ENCODE results near the gene CACNA1G.
A peak's percentile ranks its signal among the peaks of the same experiment; 100 is the strongest.

CACNA1G gene

DNA sequence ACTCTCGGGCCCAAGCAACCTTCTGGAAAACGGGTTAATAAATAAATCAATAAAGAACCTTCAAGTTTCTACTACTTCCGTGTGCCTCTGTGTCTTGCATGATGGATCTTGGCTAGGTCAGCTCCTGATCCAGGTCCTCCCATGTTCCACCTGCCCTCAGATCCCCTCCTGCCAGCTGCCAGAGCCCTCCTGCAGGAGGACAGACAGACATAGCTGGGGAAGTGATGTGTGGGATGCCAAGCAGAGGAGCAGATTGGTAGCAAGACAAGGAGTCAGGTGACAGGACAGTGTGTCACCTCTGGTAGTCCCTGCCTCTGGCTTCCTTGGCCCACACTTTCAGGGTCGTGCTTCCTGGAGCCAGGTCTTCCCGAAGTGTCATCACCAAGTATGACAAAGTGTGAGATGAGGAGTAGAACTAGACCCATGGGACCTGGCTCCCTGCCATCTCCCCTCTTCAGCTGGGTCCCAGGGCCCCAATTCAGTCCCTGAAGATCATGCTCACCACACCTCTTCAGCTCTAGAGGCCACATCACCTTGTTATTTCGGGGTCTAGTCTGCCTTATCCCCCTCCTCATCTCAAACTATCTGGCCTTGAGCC, 29.0 kb upstream of the CACNA1G start:
- H3K9ac ChIP-seq: no peak overlapping the region
- peak overlapping the region in 1 of 11 experiments; percentile 4; a peak in 2 of 22 replicates for H3K4me2 ChIP-seq
- H4K20me1 ChIP-seq: peaks cover 0 to 39% (median 0%) of the 10 kb centered on the region in 11 experiments; a peak in 6 of 22 replicates
- H3K27me3 ChIP-seq: peaks cover 47 to 63% (median 53%) of the 10 kb centered on the region in 11 experiments
- no peak overlapping the region for H3K27ac ChIP-seq
- TF ChIP-seq Cebpa-rat (IDR thresholded peaks at IDR 0.05): no peak
- no peak overlapping the region for H3K4me3 ChIP-seq
- peaks cover 11 to 40% (median 24%) of the 10 kb centered on the region in 10 experiments; a peak in 19 of 20 replicates for H3K4me1 ChIP-seq
- no peaks in the 10 kb centered on the region for H3K9me3 ChIP-seq (replicated peaks in 1 of 11)
- H3K36me3 ChIP-seq: no peaks in the 10 kb centered on the region

DNA sequence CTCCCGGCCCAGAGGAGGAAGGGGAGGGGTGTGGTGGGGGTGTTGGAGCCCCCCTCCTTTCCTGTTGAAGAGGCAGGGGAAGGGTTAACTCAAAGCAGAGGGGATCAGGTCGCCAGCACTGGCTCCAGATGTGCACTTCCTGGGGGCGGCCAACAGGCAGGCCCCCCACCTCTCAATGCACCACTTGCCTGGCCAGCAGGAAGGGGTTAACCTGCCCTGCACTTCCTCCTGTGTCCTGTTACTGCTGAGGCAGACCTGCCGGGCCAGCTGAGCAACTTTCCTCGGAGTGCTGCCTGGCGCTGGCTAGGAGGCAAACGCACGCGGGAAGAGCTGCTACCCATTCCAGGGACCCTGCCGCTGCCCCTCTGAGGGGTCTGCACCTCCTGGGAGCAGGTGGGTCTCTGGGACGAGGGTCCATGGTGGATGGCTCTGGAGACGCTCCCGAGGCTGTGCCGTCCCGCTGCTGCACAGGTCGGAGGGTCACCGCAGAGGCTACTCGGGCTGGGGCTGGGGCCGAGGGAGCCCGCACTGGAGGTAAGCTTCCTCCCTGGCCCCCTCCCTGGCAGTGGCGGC, 28.0 kb upstream of the CACNA1G start, which contains the start of gene EPN3:
TSS of gene EPN3 (plus strand) at position 284 of the 573 bp plus-strand sequence. CDS start 3,822 bp downstream, outside the sequence.
- Histone ChIP-seq H3K27me3 (peaks cover 47 to 63% (median 53%) of the 10 kb centered on the region in 11 experiments), H3K4me3 (0 out of 20 replicates have a peak within 1 kb of the TSS, but pooled peaks of 1 of the 10 experiments have one; percentile 13), H3K4me2 (peak within 1 kb of the TSS in 8 of 11 experiments; percentile 5 to 44 (median 22); a peak in 10 of 22 replicates), H3K4me1 (peaks cover 4 to 32% (median 16%) of the 10 kb centered on the region in 10 experiments; a peak in 19 of 20 replicates), H3K9me3 (replicated peaks in 1 of 11) (no peaks in the 10 kb centered on the region), H4K20me1 (peaks cover 0 to 36% (median 0%) of the 10 kb centered on the region in 11 experiments; a peak in 6 of 22 replicates), H3K27ac (no peak within 1 kb of the TSS), H3K36me3 (no peaks in the 10 kb centered on the region), H3K9ac (no peak within 1 kb of the TSS)
- no peak for TF ChIP-seq Cebpa-rat (IDR thresholded peaks at IDR 0.05)

DNA sequence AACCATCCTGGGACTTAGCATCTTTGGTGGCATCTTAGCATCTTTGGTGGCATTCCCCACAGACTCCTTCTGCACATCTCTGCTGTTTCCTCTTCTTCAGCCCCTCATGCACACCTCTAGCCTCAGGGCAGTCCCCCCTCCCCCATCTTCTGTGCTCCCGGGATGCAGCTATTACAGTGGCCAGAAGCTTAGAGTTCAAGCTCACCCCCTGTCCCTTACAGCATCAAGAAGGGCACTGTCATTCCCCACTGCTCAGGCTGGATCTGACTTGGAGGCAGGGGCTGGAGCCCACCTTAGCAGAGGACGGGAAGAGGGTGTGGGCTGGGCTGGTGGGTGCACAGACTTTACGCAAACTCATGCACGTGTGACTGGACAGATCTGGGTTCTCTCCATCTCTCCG, 27.3 kb upstream of the CACNA1G start:
- no peak for TF ChIP-seq Cebpa-rat (IDR thresholded peaks at IDR 0.05)
- Histone ChIP-seq H3K9me3 (replicated peaks in 1 of 11) (no peaks in the 10 kb centered on the region), H3K36me3 (no peaks in the 10 kb centered on the region), H3K4me2 (peak overlapping the region in 5 of 11 experiments; percentile 5 to 44 (median 37); a peak in 6 of 22 replicates), H3K4me3 (no peak overlapping the region), H3K27ac (no peak overlapping the region), H3K27me3 (peaks cover 47 to 63% (median 53%) of the 10 kb centered on the region in 11 experiments), H3K9ac (no peak overlapping the region), H3K4me1 (peaks cover 1 to 30% (median 17%) of the 10 kb centered on the region in 10 experiments; a peak in 18 of 20 replicates), H4K20me1 (peaks cover 0 to 36% (median 0%) of the 10 kb centered on the region in 11 experiments; a peak in 6 of 22 replicates)

DNA sequence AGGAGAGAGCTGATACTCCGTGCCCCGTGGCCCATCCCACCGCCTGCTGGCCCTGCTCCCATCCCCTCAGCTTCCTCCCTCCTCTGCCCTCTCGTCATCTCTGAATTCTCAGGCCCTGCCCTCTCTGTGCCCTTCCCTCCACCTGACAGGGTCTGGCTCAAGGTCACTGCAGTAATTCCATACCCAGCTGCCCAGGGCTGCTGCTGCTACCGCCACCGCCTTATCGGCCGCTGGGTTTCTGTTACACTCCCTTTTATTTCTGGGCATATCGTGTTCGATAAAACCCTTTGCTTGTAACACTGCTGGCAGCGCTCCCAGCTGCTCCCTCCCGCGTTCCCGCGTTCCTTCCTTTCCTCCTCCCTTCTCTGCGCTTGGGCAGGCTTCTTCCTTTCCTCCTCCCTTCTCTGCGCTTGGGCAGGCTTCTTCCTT, 26.8 kb upstream of the CACNA1G start:
- H3K27ac ChIP-seq: no peak overlapping the region
- H3K36me3 ChIP-seq: no peaks in the 10 kb centered on the region
- 0 out of 20 replicates have a peak overlapping the region, but pooled peaks of 1 of the 10 experiments have one; percentile 13 for H3K4me3 ChIP-seq
- peak overlapping the region in 8 of 11 experiments; percentile 5 to 44 (median 22); a peak in 8 of 22 replicates for H3K4me2 ChIP-seq
- H3K4me1 ChIP-seq: peaks cover 7 to 35% (median 22%) of the 10 kb centered on the region in 10 experiments; a peak in 19 of 20 replicates
- peaks cover 47 to 63% (median 53%) of the 10 kb centered on the region in 11 experiments for H3K27me3 ChIP-seq
- no peak for TF ChIP-seq Cebpa-rat (IDR thresholded peaks at IDR 0.05)
- H3K9ac ChIP-seq: no peak overlapping the region
- peaks cover 0 to 36% (median 0%) of the 10 kb centered on the region in 11 experiments; a peak in 6 of 22 replicates for H4K20me1 ChIP-seq
- H3K9me3 ChIP-seq (replicated peaks in 1 of 11): no peaks in the 10 kb centered on the region

DNA sequence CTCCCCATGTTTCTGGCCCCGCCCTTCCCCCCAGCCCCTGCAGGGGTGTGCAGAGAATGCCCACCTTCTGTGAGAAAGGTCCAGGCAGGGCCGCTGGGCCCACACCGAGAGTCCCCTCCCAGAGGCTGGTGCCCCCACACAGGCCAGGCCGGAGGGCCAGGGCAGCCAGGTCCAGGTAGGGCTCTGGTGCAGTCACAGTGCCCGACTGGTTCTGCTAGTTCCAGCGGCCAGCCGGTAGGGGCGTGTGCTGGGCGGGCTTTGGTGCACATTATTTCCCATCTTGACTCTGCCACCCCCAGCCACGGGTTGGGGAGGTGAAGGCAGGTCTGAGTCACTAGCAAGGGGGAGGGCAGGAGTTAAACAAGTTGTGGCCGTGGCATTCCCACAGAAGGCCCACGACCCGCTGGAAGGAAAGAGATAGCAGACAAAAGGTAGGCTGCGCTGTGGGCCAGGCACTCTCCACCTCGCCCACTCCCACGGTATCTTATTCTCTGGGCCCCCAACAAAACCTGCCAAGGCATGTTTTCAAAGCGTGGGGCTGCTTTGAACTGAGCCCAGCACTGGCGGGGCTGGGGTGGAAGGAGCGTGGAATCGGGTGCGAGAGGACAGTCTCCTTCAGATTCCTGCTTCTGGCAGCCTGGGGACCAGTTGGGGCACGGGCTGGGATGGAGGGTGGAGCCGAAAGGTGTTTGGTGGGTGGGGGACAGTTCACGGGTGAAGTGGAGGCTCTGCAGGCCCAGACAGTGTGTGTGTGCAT, 26.1 kb upstream of the CACNA1G start:
- Histone ChIP-seq H3K27ac (no peak overlapping the region), H3K4me1 (peaks cover 11 to 42% (median 29%) of the 10 kb centered on the region in 10 experiments; a peak in 19 of 20 replicates), H3K27me3 (peaks cover 47 to 63% (median 53%) of the 10 kb centered on the region in 11 experiments), H3K9me3 (replicated peaks in 1 of 11) (no peaks in the 10 kb centered on the region), H3K36me3 (no peaks in the 10 kb centered on the region), H3K9ac (no peak overlapping the region), H4K20me1 (peaks cover 0 to 36% (median 0%) of the 10 kb centered on the region in 11 experiments; a peak in 6 of 22 replicates), H3K4me2 (peak overlapping the region in 1 of 11 experiments; percentile 44; a peak in 4 of 22 replicates), H3K4me3 (no peak overlapping the region)
- TF ChIP-seq Cebpa-rat (IDR thresholded peaks at IDR 0.05): no peak

DNA sequence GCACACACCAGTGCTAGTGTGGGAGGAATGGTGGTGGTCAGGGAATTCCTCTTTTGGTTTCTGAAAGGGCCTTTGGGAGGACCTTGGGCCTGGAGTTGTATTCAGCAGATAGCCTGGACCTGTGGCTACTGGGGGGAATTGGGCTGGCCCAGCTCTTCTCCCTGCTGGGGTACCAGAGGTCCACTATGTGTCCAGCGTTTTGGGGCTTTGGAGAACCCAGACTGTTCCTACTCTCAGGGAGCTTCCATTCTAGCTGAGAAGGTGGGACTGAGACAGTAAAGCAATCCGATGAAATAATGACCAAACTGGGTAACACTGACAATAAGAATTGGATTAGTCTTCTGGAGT, 25.6 kb upstream of the CACNA1G start:
- no peak overlapping the region for H3K4me2 ChIP-seq
- no peak overlapping the region for H3K9ac ChIP-seq
- TF ChIP-seq Cebpa-rat (IDR thresholded peaks at IDR 0.05): no peak
- peaks cover 0 to 36% (median 0%) of the 10 kb centered on the region in 11 experiments; a peak in 6 of 22 replicates for H4K20me1 ChIP-seq
- no peak overlapping the region for H3K4me3 ChIP-seq
- peaks cover 47 to 61% (median 53%) of the 10 kb centered on the region in 11 experiments for H3K27me3 ChIP-seq
- no peaks in the 10 kb centered on the region for H3K9me3 ChIP-seq (replicated peaks in 1 of 11)
- peaks cover 11 to 46% (median 31%) of the 10 kb centered on the region in 10 experiments; a peak in 19 of 20 replicates for H3K4me1 ChIP-seq
- H3K36me3 ChIP-seq: no peaks in the 10 kb centered on the region
- no peak overlapping the region for H3K27ac ChIP-seq

DNA sequence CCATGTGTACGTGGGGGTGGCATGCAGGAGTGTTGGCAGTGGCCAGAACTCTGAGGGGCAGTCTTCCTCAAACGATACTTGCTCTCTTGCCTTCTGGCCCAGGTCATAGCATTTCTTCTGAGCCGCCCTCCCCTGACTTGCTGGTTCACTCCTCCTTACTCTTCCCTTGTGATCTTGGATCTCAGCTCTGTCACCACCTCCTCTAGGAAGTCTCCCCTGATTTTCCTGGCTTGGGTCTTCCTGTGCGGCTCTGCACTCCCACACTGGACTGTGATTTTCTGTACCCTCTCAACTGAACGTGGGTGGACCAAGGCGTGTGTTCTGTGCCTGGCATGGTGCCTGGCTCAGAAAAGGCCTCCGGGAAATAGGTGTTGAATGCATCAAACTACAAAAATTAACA, 25.1 kb upstream of the CACNA1G start:
- H3K4me1 ChIP-seq: peaks cover 11 to 46% (median 31%) of the 10 kb centered on the region in 10 experiments; a peak in 19 of 20 replicates
- no peak overlapping the region for H3K4me3 ChIP-seq
- peaks cover 0 to 36% (median 0%) of the 10 kb centered on the region in 11 experiments; a peak in 6 of 22 replicates for H4K20me1 ChIP-seq
- peaks cover 46 to 57% (median 52%) of the 10 kb centered on the region in 11 experiments for H3K27me3 ChIP-seq
- H3K4me2 ChIP-seq: no peak overlapping the region
- TF ChIP-seq Cebpa-rat (IDR thresholded peaks at IDR 0.05): no peak
- no peaks in the 10 kb centered on the region for H3K36me3 ChIP-seq
- H3K27ac ChIP-seq: no peak overlapping the region
- H3K9me3 ChIP-seq (replicated peaks in 1 of 11): no peaks in the 10 kb centered on the region
- no peak overlapping the region for H3K9ac ChIP-seq

DNA sequence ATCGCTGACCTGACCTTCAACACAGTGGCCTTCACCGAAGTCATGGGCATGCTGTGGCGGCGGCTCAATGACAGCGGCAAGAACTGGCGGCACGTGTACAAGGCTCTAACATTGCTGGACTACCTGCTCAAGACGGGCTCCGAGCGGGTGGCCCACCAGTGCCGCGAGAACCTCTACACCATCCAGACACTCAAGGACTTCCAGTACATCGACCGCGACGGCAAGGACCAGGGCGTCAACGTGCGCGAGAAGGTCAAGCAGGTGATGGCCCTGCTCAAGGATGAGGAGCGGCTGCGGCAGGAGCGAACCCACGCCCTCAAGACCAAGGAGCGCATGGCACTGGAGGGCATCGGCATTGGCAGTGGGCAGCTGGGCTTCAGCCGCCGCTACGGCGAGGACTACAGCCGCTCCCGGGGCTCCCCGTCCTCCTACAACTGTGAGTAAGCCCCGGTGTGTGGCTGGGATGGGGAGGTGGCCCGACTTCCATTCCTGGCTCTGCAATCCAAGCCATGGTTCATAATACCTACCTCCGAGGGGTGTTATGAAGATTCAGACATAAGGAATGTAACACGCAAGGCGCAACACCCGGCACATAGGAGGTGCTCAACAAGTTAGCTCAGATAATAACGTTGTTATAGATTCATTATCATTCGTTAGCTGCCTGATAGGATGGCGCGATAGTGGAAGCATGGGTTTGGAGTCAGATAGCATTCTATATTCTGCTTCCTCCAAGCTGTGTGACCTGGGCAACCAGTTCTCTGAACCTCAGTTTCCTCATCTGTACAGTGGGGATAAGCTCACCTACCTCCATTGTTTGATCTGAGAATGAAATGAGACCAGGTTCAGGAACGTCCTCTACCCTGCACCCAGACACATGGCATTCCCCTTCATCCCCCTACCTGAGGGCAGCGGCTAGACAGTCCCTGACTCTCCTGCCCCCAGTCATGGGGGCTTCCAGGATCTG, 23.6 kb upstream of the CACNA1G start:
- Histone ChIP-seq H3K4me3 (no peak overlapping the region), H3K4me2 (no peak overlapping the region), H3K36me3 (no peaks in the 10 kb centered on the region), H3K9ac (no peak overlapping the region), H4K20me1 (peaks cover 0 to 34% (median 0%) of the 10 kb centered on the region in 11 experiments; a peak in 6 of 22 replicates), H3K27ac (no peak overlapping the region), H3K4me1 (peaks cover 18 to 53% (median 40%) of the 10 kb centered on the region in 10 experiments), H3K27me3 (peaks cover 30 to 42% (median 37%) of the 10 kb centered on the region in 11 experiments), H3K9me3 (replicated peaks in 1 of 11) (no peaks in the 10 kb centered on the region)
- TF ChIP-seq Cebpa-rat (IDR thresholded peaks at IDR 0.05): no peak

Data from BLaER1 treated with 17β-estradiol and CSF1 and Interleukin-3, amounts not matched to agents 10 nM and 100 nM (cell line).